ENCODE measurements around the gene ABHD12B.

Gene ABHD12B

DNA sequence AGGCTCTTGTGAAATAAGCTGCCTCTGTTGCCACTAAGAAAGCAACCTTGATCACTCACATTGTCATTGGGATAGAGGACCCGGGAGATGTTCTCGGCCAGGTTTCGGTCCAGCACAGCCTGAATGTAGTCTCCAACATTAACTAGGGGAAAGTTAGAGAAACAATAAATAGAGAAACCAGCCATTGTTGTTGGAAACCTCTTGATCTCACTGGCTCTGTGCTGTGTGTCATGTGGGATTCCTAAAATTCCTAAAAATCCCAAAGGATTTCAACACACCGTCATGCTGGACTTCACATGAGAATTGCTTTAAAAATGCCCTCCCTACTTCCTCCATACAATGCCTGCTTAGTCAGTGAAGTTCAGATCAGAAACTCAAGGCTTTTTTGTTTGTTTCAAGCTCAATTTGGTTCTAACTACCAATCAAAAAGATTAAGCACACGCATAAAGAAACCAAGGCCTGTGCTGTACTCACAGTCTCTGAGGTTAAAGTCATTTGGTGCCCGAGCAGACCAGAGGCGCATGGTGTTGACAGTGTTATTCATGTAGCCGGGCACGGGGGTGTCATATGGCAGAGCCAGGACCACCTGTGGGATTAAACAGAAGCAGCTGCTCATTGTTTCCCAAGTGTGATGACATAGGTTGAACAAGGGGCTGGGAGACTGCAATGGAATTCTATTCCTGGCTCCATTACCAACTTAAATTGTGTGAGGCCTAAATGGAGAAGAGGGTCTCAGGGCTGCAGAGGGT is 48.8 kb downstream of the ABHD12B start:
- Histone ChIP-seq H3K27me3 (ENCODE audit: insufficient read depth, insufficient read length) (no peaks in the 10 kb centered on the region), H3K4me1 (ENCODE audit: insufficient read depth, insufficient read length) (no peaks in the 10 kb centered on the region), H3K36me3 (ENCODE audit: insufficient read depth, insufficient read length, low read length) (peaks cover 30% of the 10 kb centered on the region), H3K9me3 (ENCODE audit: insufficient read depth, low read length) (no peaks in the 10 kb centered on the region), H3K9ac (ENCODE audit: insufficient read length, low read depth) (no peak overlapping the region), H3K4me3 (ENCODE audit: insufficient read length, low read depth) (no peak overlapping the region)
- DNase-seq (ENCODE audit: low read depth, low spot score): no peak
- TF ChIP-seq ZNF274 (IDR thresholded peaks at IDR 0.05; ENCODE audit: low read depth, low read length): no peak

- H3K9ac ChIP-seq (ENCODE audit: insufficient read length, low read depth): no peak overlapping the region
- DNase-seq (ENCODE audit: low read depth, low spot score): no peak
- no peak overlapping the region for H3K4me3 ChIP-seq (ENCODE audit: insufficient read length, low read depth)
- H3K36me3 ChIP-seq (ENCODE audit: insufficient read depth, insufficient read length, low read length): peaks cover 13% of the 10 kb centered on the region
- TF ChIP-seq YY1 (IDR thresholded peaks at IDR 0.05; ENCODE audit: insufficient read depth, insufficient read length): no peak
- no peak for TF ChIP-seq SUZ12 (IDR thresholded peaks at IDR 0.05; ENCODE audit: extremely low read depth, insufficient read depth, insufficient read length)
- no peak for TF ChIP-seq ZNF274 (IDR thresholded peaks at IDR 0.05; ENCODE audit: low read depth, low read length)
- no peaks in the 10 kb centered on the region for H3K9me3 ChIP-seq (ENCODE audit: insufficient read depth, low read length)
- H3K27me3 ChIP-seq (ENCODE audit: insufficient read depth, insufficient read length): no peaks in the 10 kb centered on the region
- H3K4me1 ChIP-seq (ENCODE audit: insufficient read depth, insufficient read length): no peaks in the 10 kb centered on the region
Measured at GRCh38 chr14:50922803-50923202, 51.0 kb downstream of the ABHD12B start.

DNA sequence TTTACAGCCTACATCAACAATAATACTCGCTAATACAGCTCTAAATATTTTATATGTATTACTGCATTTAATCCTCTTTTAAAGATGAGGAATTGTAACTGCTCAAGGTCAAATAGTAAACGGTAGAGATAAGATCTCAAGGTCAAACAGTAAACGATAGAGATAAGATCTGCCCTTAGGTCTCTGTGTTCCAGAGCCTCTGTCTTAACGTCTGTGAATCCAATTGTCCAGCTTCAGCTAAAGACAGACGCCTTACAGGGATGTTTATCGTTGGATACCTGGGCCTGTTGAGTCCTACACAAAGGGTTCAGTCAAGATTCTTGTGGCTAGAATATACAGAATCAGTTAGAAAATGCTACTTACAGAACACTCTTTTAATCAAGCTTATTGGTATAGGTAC is 52.4 kb downstream of the ABHD12B start:
- no peak overlapping the region for H3K4me3 ChIP-seq (ENCODE audit: insufficient read length, low read depth)
- no peak for DNase-seq (ENCODE audit: low read depth, low spot score)
- no peaks in the 10 kb centered on the region for H3K4me1 ChIP-seq (ENCODE audit: insufficient read depth, insufficient read length)
- no peak for TF ChIP-seq YY1 (IDR thresholded peaks at IDR 0.05; ENCODE audit: insufficient read depth, insufficient read length)
- TF ChIP-seq ZNF274 (IDR thresholded peaks at IDR 0.05; ENCODE audit: low read depth, low read length): no peak
- TF ChIP-seq SUZ12 (IDR thresholded peaks at IDR 0.05; ENCODE audit: extremely low read depth, insufficient read depth, insufficient read length): no peak
- no peaks in the 10 kb centered on the region for H3K9me3 ChIP-seq (ENCODE audit: insufficient read depth, low read length)
- H3K9ac ChIP-seq (ENCODE audit: insufficient read length, low read depth): no peak overlapping the region
- H3K27me3 ChIP-seq (ENCODE audit: insufficient read depth, insufficient read length): no peaks in the 10 kb centered on the region
- H3K36me3 ChIP-seq (ENCODE audit: insufficient read depth, insufficient read length, low read length): peaks cover 22% of the 10 kb centered on the region

- H3K36me3 ChIP-seq (ENCODE audit: insufficient read depth, insufficient read length, low read length): peaks cover 28% of the 10 kb centered on the region
- DNase-seq (ENCODE audit: low read depth, low spot score): no peak
Measured at GRCh38 chr14:50924843-50925242, 53.0 kb downstream of the ABHD12B start.

GRCh38 chr14:50926851-50927386 is 55.1 kb downstream of the ABHD12B start:
- no peak overlapping the region for H3K4me3 ChIP-seq (ENCODE audit: insufficient read length, low read depth)
- H3K4me1 ChIP-seq (ENCODE audit: insufficient read depth, insufficient read length): no peaks in the 10 kb centered on the region
- H3K9me3 ChIP-seq (ENCODE audit: insufficient read depth, low read length): no peaks in the 10 kb centered on the region
- peaks cover 42% of the 10 kb centered on the region for H3K36me3 ChIP-seq (ENCODE audit: insufficient read depth, insufficient read length, low read length)
- no peak overlapping the region for H3K9ac ChIP-seq (ENCODE audit: insufficient read length, low read depth)
- TF ChIP-seq SUZ12 (IDR thresholded peaks at IDR 0.05; ENCODE audit: extremely low read depth, insufficient read depth, insufficient read length) (no peak), YY1 (IDR thresholded peaks at IDR 0.05; ENCODE audit: insufficient read depth, insufficient read length) (no peak), ZNF274 (IDR thresholded peaks at IDR 0.05; ENCODE audit: low read depth, low read length) (no peak)
- no peaks in the 10 kb centered on the region for H3K27me3 ChIP-seq (ENCODE audit: insufficient read depth, insufficient read length)
- no peak for DNase-seq (ENCODE audit: low read depth, low spot score)

More at GRCh38 chr14:50924843-50925242, 53.0 kb downstream of the ABHD12B start:
- Histone ChIP-seq H3K27me3 (ENCODE audit: insufficient read depth, insufficient read length) (no peaks in the 10 kb centered on the region), H3K9ac (ENCODE audit: insufficient read length, low read depth) (no peak overlapping the region), H3K4me1 (ENCODE audit: insufficient read depth, insufficient read length) (no peaks in the 10 kb centered on the region), H3K4me3 (ENCODE audit: insufficient read length, low read depth) (no peak overlapping the region), H3K9me3 (ENCODE audit: insufficient read depth, low read length) (no peaks in the 10 kb centered on the region)
- TF ChIP-seq SUZ12 (IDR thresholded peaks at IDR 0.05; ENCODE audit: extremely low read depth, insufficient read depth, insufficient read length) (no peak), YY1 (IDR thresholded peaks at IDR 0.05; ENCODE audit: insufficient read depth, insufficient read length) (no peak), ZNF274 (IDR thresholded peaks at IDR 0.05; ENCODE audit: low read depth, low read length) (no peak)

- no peak for DNase-seq (ENCODE audit: low read depth, low spot score)
- H3K4me3 ChIP-seq (ENCODE audit: insufficient read length, low read depth): no peak overlapping the region
- H3K4me1 ChIP-seq (ENCODE audit: insufficient read depth, insufficient read length): no peaks in the 10 kb centered on the region
- H3K9me3 ChIP-seq (ENCODE audit: insufficient read depth, low read length): no peaks in the 10 kb centered on the region
- H3K36me3 ChIP-seq (ENCODE audit: insufficient read depth, insufficient read length, low read length): peaks cover 40% of the 10 kb centered on the region
- no peak for TF ChIP-seq SUZ12 (IDR thresholded peaks at IDR 0.05; ENCODE audit: extremely low read depth, insufficient read depth, insufficient read length)
- no peak for TF ChIP-seq YY1 (IDR thresholded peaks at IDR 0.05; ENCODE audit: insufficient read depth, insufficient read length)
- no peak for TF ChIP-seq ZNF274 (IDR thresholded peaks at IDR 0.05; ENCODE audit: low read depth, low read length)
- H3K27me3 ChIP-seq (ENCODE audit: insufficient read depth, insufficient read length): no peaks in the 10 kb centered on the region
- no peak overlapping the region for H3K9ac ChIP-seq (ENCODE audit: insufficient read length, low read depth)
Measured at GRCh38 chr14:50928002-50928635, 56.3 kb downstream of the ABHD12B start.

- H3K27me3 ChIP-seq (ENCODE audit: insufficient read depth, insufficient read length): no peaks in the 10 kb centered on the region
- no peak overlapping the region for H3K9ac ChIP-seq (ENCODE audit: insufficient read length, low read depth)
- peaks cover 37% of the 10 kb centered on the region for H3K36me3 ChIP-seq (ENCODE audit: insufficient read depth, insufficient read length, low read length)
- no peaks in the 10 kb centered on the region for H3K9me3 ChIP-seq (ENCODE audit: insufficient read depth, low read length)
- TF ChIP-seq YY1 (IDR thresholded peaks at IDR 0.05; ENCODE audit: insufficient read depth, insufficient read length) (no peak), ZNF274 (IDR thresholded peaks at IDR 0.05; ENCODE audit: low read depth, low read length) (no peak), SUZ12 (IDR thresholded peaks at IDR 0.05; ENCODE audit: extremely low read depth, insufficient read depth, insufficient read length) (no peak)
- no peak for DNase-seq (ENCODE audit: low read depth, low spot score)
- no peak overlapping the region for H3K4me3 ChIP-seq (ENCODE audit: insufficient read length, low read depth)
- H3K4me1 ChIP-seq (ENCODE audit: insufficient read depth, insufficient read length): no peaks in the 10 kb centered on the region
Measured at GRCh38 chr14:50929506-50929905, 57.7 kb downstream of the ABHD12B start.

Measured in NT2/D1 (cell line).